ENCODE data around the gene ABCG8. TPM values are rescaled to one million over a fixed set of nuclear protein-coding genes. Genes with fewer than 3 reads are reported as not detected.
"Not testable (repeated sequence)": the region's sequence is repeated elsewhere in the genome, so short reads cannot be mapped to it uniquely, and the experiment has no call there.

Gene ABCG8
- total and polyA plus RNA-seq, 8 donors: 0.03 to 0.06 TPM; not detected in 6

- no peak for DNase-seq
- TF ChIP-seq, protein P1, sequence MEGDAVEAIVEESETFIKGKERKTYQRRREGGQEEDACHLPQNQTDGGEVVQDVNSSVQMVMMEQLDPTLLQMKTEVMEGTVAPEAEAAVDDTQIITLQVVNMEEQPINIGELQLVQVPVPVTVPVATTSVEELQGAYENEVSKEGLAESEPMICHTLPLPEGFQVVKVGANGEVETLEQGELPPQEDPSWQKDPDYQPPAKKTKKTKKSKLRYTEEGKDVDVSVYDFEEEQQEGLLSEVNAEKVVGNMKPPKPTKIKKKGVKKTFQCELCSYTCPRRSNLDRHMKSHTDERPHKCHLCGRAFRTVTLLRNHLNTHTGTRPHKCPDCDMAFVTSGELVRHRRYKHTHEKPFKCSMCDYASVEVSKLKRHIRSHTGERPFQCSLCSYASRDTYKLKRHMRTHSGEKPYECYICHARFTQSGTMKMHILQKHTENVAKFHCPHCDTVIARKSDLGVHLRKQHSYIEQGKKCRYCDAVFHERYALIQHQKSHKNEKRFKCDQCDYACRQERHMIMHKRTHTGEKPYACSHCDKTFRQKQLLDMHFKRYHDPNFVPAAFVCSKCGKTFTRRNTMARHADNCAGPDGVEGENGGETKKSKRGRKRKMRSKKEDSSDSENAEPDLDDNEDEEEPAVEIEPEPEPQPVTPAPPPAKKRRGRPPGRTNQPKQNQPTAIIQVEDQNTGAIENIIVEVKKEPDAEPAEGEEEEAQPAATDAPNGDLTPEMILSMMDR (IDR thresholded peaks at IDR 0.05): no peak
- Histone ChIP-seq H3K9me3 (no peaks in the 10 kb centered on the region), H3K27me3 (no peaks in the 10 kb centered on the region), H3K27ac (no peak overlapping the region), H3K4me3 (no peak overlapping the region), H3K36me3 (peaks cover 0 to 17% (median 0%) of the 10 kb centered on the region in 3 donors), H3K4me1 (no peaks in the 10 kb centered on the region)
- ATAC-seq: no peak
- 88 to 93% methylated on average over 5 of the region's 5 CpGs for WGBS, 2 donors
- intact Hi-C loops (cut with DNase I): no loop called here
- FAIRE-seq: no peak
These were observed 67.1 kb downstream of the ABCG8 start for GRCh38 chr2:43905871-43906270.

GRCh38 chr2:43906448-43907109 lies 67.8 kb downstream of the ABCG8 start:
- no peaks in the 10 kb centered on the region for H3K9me3 ChIP-seq
- intact Hi-C loops (cut with DNase I): no loop called here
- TF ChIP-seq, protein P1 (IDR thresholded peaks at IDR 0.05): no peak
- ATAC-seq (no peak), FAIRE-seq (no peak), DNase-seq (no peak)
- no peak overlapping the region for H3K27ac ChIP-seq
- H3K36me3 ChIP-seq: peaks cover 0 to 18% (median 0%) of the 10 kb centered on the region in 3 donors
- H3K27me3 ChIP-seq: no peaks in the 10 kb centered on the region
- 87 to 90% methylated on average over 6 of the region's 6 CpGs for WGBS, 2 donors
- H3K4me3 ChIP-seq: no peak overlapping the region
- H3K4me1 ChIP-seq: no peaks in the 10 kb centered on the region

DNA sequence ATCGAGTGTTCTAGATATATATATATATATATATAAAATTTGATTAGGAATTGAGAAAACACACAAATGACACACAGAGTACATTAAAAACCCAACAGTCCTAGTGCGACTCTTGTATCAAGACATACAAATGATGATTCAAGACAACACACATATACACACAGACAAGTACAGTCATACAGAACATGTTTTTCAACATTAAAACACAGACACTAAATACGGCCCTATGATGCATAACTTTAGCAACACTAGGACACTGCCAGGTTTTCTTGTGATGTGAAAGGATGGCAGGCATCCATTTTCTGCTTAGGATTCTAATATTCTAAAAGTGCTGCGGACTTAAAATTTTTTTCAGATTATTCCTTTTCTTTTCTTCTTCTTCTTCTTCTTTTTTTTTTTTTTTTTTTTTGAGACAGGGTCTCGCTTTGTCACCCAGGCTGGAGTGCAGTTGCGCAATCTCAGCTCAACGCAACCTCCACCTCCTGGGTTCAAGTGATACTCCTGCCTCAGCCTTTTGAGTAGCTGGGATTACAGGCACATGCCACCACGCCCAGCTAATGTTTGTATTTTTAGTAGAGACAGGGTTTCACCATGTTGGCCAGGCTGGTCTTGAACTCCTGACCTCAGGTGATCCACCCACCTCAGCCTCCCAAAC lies 72.5 kb downstream of the ABCG8 start:
- DNase-seq; H3K4me1 ChIP-seq; intact Hi-C loops (cut with DNase I); ATAC-seq; H3K27me3 ChIP-seq; FAIRE-seq; H3K9me3 ChIP-seq; H3K4me3 ChIP-seq; H3K27ac ChIP-seq: not testable (repeated sequence)
- peaks cover 0 to 13% (median 1%) of the 10 kb centered on the region in 3 donors for H3K36me3 ChIP-seq
- WGBS, 2 donors: 89 to 94% methylated on average over 8 of the region's 8 CpGs

DNA sequence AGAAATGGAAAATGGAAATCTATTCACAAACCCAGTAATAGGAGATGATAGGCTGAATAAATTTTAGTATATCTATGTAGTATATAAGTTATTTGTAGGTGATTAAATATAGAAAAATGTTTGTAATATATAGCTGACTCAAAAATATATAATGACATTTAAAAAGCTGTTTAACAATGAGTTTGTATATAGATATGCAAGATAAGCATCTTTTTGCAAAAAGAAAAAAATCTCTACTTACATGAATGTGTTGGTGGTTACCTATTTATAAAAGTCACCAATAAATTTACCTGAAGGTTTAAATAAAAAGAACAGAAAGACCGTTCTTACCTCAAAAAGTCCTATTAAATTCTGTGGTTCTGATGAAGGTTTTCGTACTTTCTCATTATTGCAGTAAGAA lies 85.7 kb downstream of the ABCG8 start:
- intact Hi-C loops (cut with DNase I): no loop called here
- TF ChIP-seq, protein P1 (IDR thresholded peaks at IDR 0.05): no peak
- no peaks in the 10 kb centered on the region for H3K27me3 ChIP-seq
- no peaks in the 10 kb centered on the region for H3K4me1 ChIP-seq
- peaks cover 0 to 7% (median 0%) of the 10 kb centered on the region in 3 donors for H3K36me3 ChIP-seq
- H3K9me3 ChIP-seq: no peaks in the 10 kb centered on the region
- FAIRE-seq (no peak), ATAC-seq (no peak), DNase-seq (no peak)
- H3K4me3 ChIP-seq: no peak overlapping the region
- 98 to 99% methylated on average over 2 of the region's 2 CpGs for WGBS, 2 donors
- no peak overlapping the region for H3K27ac ChIP-seq

DNA sequence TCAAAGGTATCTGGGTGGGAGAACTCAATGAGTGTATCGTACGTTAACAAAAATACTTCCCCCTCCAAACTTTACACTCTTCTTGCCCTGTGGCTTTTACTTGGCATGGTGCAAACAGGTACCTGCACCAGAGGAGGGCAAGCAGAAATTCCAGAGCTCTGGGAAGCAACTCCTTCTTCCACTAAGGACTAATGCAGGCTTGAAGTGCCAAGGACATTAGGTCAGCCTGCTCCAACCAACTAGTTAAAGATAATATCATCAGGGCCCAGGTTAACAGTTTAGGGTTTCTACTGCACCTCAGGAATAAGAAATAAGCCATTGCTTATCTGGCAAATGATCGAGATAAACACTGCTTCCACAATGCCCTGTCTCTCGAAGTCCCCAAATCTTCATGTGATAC lies 86.7 kb downstream of the ABCG8 start:
- DNase-seq (no peak), ATAC-seq (no peak), FAIRE-seq (no peak)
- peaks cover 0 to 5% (median 0%) of the 10 kb centered on the region in 3 donors for H3K36me3 ChIP-seq
- no peaks in the 10 kb centered on the region for H3K4me1 ChIP-seq
- H3K9me3 ChIP-seq: no peaks in the 10 kb centered on the region
- intact Hi-C loops (cut with DNase I): no loop called here
- TF ChIP-seq, protein P1 (IDR thresholded peaks at IDR 0.05): no peak
- no peak overlapping the region for H3K4me3 ChIP-seq
- WGBS, 2 donors: 88 to 92% methylated on average over 4 of the region's 4 CpGs
- no peaks in the 10 kb centered on the region for H3K27me3 ChIP-seq
- no peak overlapping the region for H3K27ac ChIP-seq
